Activated naive CD8-positive, alpha-beta T cell treated with anti-CD3 and anti-CD28 coated beads, Interleukin-2, amount 10 ng/mL, durations not matched to agents 7 days and 5 days (primary cell): ENCODE data around the gene ITGB3BP. TPM values are rescaled to one million over a fixed set of nuclear protein-coding genes. Genes with fewer than 3 reads are reported as not detected.
"Not testable (repeated sequence)": the region's sequence is repeated elsewhere in the genome, so short reads cannot be mapped to it uniquely, and the experiment has no call there.

ENCODE experiments used
- ATAC-seq: fragments of 150-1000 bp; cut with Tn5 transposase; one replicate; pipeline ENCODE4 v1.10.0; 2021; ENCODE audit warnings: low read depth, moderate library complexity
- POLR2A ChIA-PET: fragments of 350-600 bp; sonication (Branson Sonifier 250); formaldehyde crosslinking; loops from one replicate; lab custom pipeline; 2021; ENCODE audit warnings: antibody characterized with exemption; lab: Charles Lee
- DNase-seq: peaks from one replicate; pipeline ENCODE4 v3.0.0; 2021
- H3K27ac Mint-ChIP-seq: one replicate; pipeline ENCODE4 v1.8.0; 2022; ENCODE audit warnings: mild to moderate bottlenecking, mixed read lengths
- H3K27me3 Mint-ChIP-seq: one replicate; pipeline ENCODE4 v1.8.0; 2022; ENCODE audit warnings: mild to moderate bottlenecking, moderate library complexity, mixed read lengths
- H3K36me3 Mint-ChIP-seq: one replicate; pipeline ENCODE4 v1.8.0; 2021; ENCODE audit warnings: mild to moderate bottlenecking, mixed read lengths
- H3K4me1 Mint-ChIP-seq: one replicate; pipeline ENCODE4 v1.8.0; 2021; ENCODE audit warnings: mixed read lengths
- H3K4me3 Mint-ChIP-seq: one replicate; pipeline ENCODE4 v1.8.0; 2022; ENCODE audit warnings: mild to moderate bottlenecking, moderate library complexity, mixed read lengths
- H3K9me3 Mint-ChIP-seq: one replicate; pipeline ENCODE4 v1.8.0; 2021; ENCODE audit warnings: mixed read lengths
- total RNA-seq, 2 experiments: library from RNA; stranded (reverse); gene quantifications; one replicate each; pipeline ENCODE4 v1.2.3, GENCODE V29; 2021

Gene ITGB3BP
- total RNA-seq, 2 experiments from 2014 or later: 47.0 to 49.4 TPM

DNA sequence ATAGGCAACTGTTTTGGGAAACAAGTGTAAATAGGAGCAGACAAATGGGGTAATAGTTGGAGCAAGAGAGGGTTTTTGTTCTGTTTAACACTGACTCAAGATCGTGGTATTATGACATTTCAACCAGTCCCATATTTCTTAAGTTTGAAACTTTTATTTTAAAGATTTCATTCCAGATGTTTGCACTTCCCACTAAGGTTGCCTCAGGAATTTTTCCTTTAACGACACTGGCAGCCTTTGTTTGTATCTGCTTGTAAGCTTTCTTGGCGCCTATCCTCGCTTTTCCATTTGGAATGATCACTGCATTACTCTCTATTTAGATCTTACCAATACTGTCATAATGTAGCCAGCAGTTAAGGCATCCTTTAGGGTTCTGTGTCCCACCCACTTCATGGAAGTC is 87.9 kb downstream of the ITGB3BP start:
- ATAC-seq (no peak), DNase-seq (no peak)
- Mint-ChIP-seq H3K36me3 (peaks cover 26% of the 10 kb centered on the region), H3K27ac (no peak overlapping the region), H3K4me3 (no peak overlapping the region), H3K27me3 (no peaks in the 10 kb centered on the region), H3K9me3 (peaks cover 5% of the 10 kb centered on the region), H3K4me1 (peaks cover 4% of the 10 kb centered on the region)
- POLR2A ChIA-PET: no interaction called here

DNA sequence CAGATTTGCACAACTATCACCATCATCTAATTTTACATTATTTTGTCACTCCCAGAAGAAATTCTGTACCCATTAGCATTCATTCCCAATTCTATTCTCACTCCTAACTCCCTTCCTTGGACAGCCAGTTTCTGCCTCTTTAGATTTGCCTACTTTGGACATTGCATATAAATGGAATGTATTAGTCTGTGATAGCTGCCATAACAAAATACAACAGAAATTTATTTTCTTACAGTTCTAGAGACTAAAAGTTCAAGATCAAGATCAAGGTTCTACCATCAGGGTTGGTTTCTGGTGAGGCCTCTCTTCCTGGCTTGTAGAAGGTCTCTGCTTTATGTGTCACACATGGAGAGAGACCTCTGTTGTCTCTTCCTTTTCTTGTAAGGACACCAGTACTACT is 93.7 kb downstream of the ITGB3BP start:
- ATAC-seq (no peak), DNase-seq (no peak)
- POLR2A ChIA-PET: no interaction called here
- peaks cover 10% of the 10 kb centered on the region for H3K9me3 Mint-ChIP-seq
- H3K36me3 Mint-ChIP-seq: peaks cover 25% of the 10 kb centered on the region
- no peak overlapping the region for H3K4me3 Mint-ChIP-seq
- H3K4me1 Mint-ChIP-seq: no peaks in the 10 kb centered on the region
- H3K27me3 Mint-ChIP-seq: no peaks in the 10 kb centered on the region
- no peak overlapping the region for H3K27ac Mint-ChIP-seq

DNA sequence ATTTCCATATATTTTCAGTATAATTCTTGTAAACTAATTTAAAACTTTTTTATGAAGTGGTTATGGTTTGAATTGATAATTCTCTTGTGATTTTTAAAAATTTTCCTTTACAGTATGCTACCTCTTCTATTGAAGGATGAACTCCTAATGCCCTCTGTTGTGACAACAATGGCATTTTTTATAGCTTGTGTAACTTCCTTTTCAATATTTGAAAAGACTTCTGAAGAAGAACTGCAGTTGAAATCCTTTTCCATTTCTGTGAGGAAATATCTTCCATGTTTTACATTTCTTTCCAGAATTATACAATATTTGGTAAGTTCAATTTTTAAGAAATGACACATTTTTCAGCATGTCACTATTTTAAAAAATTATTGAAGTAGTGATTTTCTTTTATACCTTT is 94.2 kb downstream of the ITGB3BP start:
- DNase-seq (no peak), ATAC-seq (no peak)
- H3K36me3 Mint-ChIP-seq: peaks cover 25% of the 10 kb centered on the region
- no peak overlapping the region for H3K27ac Mint-ChIP-seq
- no peak overlapping the region for H3K4me3 Mint-ChIP-seq
- H3K4me1 Mint-ChIP-seq: no peaks in the 10 kb centered on the region
- H3K27me3 Mint-ChIP-seq: no peaks in the 10 kb centered on the region
- H3K9me3 Mint-ChIP-seq: peaks cover 10% of the 10 kb centered on the region
- POLR2A ChIA-PET: no interaction called here

DNA sequence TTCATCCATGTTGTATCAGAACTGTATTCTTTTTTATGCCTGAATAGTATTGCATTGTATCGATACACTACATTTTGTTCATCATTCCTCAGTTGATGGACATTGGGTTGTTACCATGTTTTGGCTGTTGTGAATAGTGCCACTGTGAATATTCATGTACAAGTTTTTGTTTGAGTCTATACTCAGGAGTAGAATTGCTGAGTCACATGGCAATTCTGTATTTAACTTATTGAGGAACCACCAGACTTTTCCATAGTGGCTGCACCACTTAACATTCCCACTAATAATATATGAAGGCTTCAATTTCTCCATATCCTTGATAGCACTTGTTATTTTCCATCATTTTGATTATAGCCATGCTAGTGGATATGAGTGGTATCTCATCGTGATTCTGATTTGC is 99.4 kb downstream of the ITGB3BP start:
- Mint-ChIP-seq H3K27ac (no peak overlapping the region), H3K4me1 (no peaks in the 10 kb centered on the region), H3K4me3 (no peak overlapping the region), H3K27me3 (no peaks in the 10 kb centered on the region), H3K9me3 (no peaks in the 10 kb centered on the region), H3K36me3 (peaks cover 18% of the 10 kb centered on the region)
- no peak for DNase-seq
- POLR2A ChIA-PET: no interaction called here
- ATAC-seq: no peak

DNA sequence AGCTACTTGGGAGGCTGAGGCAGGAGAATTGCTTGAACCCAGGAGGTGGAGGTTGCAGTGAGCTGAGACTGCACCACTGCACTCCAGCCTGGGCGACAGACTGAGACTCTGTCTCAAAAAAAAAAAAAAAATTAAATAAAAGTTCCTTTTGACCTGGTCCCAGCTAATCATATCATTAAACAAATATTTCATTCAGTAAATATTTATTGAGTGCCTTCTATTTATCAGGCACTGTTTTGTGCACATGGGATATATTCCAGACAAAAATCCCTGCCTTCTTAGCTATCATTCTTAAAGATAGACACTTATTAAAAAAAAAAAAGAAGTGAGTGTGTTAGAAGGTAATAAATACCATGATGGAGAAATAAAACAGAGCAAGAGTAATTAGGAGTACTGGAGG is 102.3 kb downstream of the ITGB3BP start:
- not testable (repeated sequence) for H3K4me1 Mint-ChIP-seq, ATAC-seq, H3K9me3 Mint-ChIP-seq, H3K27me3 Mint-ChIP-seq, H3K4me3 Mint-ChIP-seq, H3K27ac Mint-ChIP-seq, DNase-seq
- POLR2A ChIA-PET: interaction anchor here (1.0 kb wide), 1 partner anchor 13 kb away, joined by 4 read pairs; no protein-coding TSS in a partner anchor
- peaks cover 29% of the 10 kb centered on the region for H3K36me3 Mint-ChIP-seq

DNA sequence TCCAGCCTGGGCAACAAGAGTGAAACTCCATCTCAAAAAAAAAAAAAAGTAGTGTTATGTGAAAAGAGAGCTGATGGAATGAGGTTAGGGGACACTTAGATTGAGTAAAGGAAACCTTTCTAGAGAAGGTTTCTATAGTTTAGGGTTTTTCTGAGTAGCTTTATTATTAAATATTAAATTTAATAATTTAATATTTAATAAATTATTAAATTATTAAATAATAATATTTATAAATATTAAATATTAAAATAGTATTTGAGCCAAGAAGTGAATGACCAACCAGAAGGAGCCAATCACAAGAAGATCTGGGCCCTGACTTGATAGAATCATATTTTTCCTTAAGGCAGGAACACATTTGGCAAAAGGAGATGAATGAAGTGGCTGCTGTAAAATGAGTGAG is 104.9 kb downstream of the ITGB3BP start:
- Mint-ChIP-seq H3K4me3 (no peak overlapping the region), H3K27ac (no peak overlapping the region), H3K9me3 (no peaks in the 10 kb centered on the region), H3K4me1 (no peaks in the 10 kb centered on the region), H3K36me3 (peaks cover 33% of the 10 kb centered on the region), H3K27me3 (no peaks in the 10 kb centered on the region)
- no peak for DNase-seq
- no peak for ATAC-seq
- POLR2A ChIA-PET: no interaction called here

DNA sequence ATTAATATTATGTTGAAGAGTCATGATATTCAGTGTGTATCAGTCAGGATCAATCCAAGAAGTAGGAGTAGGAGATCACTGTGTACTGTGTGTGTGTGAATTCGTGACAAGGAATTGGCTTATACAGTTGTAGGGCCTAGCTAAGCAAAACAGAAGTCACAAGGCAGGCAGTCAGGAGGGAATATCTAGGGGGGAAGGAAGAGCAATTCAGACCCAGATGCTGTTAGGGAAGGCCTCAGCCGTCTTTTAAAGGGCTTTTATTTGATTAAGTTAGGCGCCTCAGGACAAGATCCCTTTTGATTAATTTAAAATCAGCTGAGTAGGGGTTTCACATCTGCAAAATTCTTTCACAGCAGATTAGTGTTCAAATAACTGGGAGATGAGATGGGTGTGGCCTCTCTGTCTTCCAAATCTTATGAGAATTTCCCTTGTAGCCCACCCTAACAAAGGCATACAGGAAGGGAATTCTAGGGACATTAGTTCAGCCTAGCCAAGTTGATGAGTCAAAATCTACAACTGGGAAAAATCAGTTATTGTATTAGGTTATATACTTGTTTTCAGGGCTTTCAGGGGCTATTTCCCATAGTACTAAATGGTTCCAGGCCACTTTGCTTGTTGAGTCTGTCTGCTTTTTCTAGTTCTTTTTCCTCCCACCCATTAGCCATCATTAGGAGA is 108.2 kb downstream of the ITGB3BP start:
- peaks cover 29% of the 10 kb centered on the region for H3K36me3 Mint-ChIP-seq
- no peaks in the 10 kb centered on the region for H3K4me1 Mint-ChIP-seq
- H3K27me3 Mint-ChIP-seq: no peaks in the 10 kb centered on the region
- no peak overlapping the region for H3K27ac Mint-ChIP-seq
- no peaks in the 10 kb centered on the region for H3K9me3 Mint-ChIP-seq
- ATAC-seq (no peak), DNase-seq (no peak)
- POLR2A ChIA-PET: no interaction called here
- no peak overlapping the region for H3K4me3 Mint-ChIP-seq

DNA sequence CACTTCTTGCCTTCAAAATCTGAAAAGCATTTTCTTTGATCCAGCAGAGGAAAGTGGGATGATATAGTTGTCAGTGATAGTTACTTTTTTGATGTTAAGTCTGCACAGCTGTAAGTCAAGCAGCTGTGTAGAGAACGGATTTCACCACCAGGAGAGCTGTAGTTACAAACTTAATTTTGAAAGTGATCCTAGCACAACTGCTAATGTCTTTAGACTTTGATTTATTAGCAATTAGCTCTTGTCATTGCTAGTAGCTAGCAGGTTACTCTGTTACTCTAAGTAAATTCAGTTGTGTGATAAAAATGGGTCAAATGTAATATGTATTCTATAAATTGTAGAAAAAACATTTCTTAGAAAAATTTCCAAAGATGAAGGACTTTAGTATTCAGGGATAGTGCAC is 109.6 kb downstream of the ITGB3BP start:
- ATAC-seq (no peak), DNase-seq (no peak)
- Mint-ChIP-seq H3K4me3 (no peak overlapping the region), H3K9me3 (no peaks in the 10 kb centered on the region), H3K27me3 (no peaks in the 10 kb centered on the region), H3K36me3 (peaks cover 21% of the 10 kb centered on the region), H3K4me1 (no peaks in the 10 kb centered on the region), H3K27ac (no peak overlapping the region)
- POLR2A ChIA-PET: no interaction called here

DNA sequence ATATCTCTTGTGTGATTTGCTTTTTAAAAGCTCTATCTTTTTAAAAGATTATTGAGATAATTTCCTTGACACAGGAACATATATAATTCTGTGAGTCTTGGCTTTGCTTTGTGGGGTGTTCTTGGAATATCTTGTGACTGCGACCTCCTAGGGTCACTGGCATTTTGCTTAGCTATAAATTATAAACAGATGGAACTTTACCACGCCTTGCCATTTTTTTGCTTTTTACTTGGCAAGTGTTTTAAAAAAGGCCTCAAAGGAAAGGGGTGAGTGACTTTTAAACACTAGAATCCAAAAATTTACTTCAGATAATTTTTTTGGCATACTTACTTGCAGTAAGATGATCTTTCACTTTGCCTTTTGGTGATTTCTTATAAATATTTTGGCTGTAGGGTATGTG is 112.0 kb downstream of the ITGB3BP start:
- Mint-ChIP-seq H3K36me3 (peaks cover 16% of the 10 kb centered on the region), H3K27ac (no peak overlapping the region), H3K4me3 (no peak overlapping the region), H3K27me3 (no peaks in the 10 kb centered on the region), H3K4me1 (no peaks in the 10 kb centered on the region), H3K9me3 (no peaks in the 10 kb centered on the region)
- POLR2A ChIA-PET: no interaction called here
- ATAC-seq (no peak), DNase-seq (no peak)

DNA sequence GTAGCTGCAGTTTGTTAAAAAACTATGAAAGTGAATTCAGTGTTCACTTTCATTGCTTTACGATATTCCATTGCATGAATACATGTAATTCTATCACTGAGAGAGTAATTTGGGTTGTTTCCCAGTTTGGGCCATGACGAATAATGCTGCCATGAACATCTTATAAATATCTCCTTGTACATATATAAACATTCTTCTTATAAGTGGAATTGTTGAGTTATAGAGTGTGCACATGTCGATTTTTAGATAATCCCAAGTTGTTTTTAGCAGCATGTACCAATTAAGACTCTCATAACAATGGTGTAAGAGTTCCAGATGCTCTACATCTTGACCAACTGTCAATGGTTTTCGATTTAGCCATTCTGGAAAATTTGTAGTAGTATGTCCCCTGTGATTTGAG is 114.7 kb downstream of the ITGB3BP start:
- peaks cover 21% of the 10 kb centered on the region for H3K36me3 Mint-ChIP-seq
- ATAC-seq (no peak), DNase-seq (no peak)
- no peak overlapping the region for H3K4me3 Mint-ChIP-seq
- H3K27ac Mint-ChIP-seq: no peak overlapping the region
- H3K9me3 Mint-ChIP-seq: no peaks in the 10 kb centered on the region
- POLR2A ChIA-PET: no interaction called here
- no peaks in the 10 kb centered on the region for H3K27me3 Mint-ChIP-seq
- peaks cover 1% of the 10 kb centered on the region for H3K4me1 Mint-ChIP-seq

DNA sequence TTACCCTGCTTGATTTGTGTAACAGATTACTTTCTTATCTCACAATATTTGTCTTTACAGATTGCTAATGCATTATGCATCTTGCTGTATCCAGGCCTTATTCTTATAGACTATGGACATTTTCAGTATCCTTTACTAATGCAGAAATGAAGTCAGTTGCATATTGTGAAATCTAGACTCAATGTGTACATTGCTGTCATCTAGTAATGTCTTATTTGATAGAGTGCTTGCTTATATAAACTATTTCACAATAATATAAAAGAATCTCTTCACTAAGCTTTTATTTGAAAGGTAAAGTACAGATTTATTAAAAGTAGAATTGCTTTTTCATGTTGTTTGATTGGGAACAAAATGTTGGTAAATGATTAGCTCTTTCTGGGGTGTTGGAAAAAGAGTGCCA is 116.0 kb downstream of the ITGB3BP start:
- POLR2A ChIA-PET: interaction anchor here (1.2 kb wide), 1 partner anchor 14 kb away, joined by 4 read pairs; no protein-coding TSS in a partner anchor
- H3K9me3 Mint-ChIP-seq: no peaks in the 10 kb centered on the region
- DNase-seq: no peak
- peaks cover 23% of the 10 kb centered on the region for H3K36me3 Mint-ChIP-seq
- H3K4me1 Mint-ChIP-seq: peaks cover 3% of the 10 kb centered on the region
- no peaks in the 10 kb centered on the region for H3K27me3 Mint-ChIP-seq
- H3K27ac Mint-ChIP-seq: no peak overlapping the region
- no peak overlapping the region for H3K4me3 Mint-ChIP-seq
- no peak for ATAC-seq

DNA sequence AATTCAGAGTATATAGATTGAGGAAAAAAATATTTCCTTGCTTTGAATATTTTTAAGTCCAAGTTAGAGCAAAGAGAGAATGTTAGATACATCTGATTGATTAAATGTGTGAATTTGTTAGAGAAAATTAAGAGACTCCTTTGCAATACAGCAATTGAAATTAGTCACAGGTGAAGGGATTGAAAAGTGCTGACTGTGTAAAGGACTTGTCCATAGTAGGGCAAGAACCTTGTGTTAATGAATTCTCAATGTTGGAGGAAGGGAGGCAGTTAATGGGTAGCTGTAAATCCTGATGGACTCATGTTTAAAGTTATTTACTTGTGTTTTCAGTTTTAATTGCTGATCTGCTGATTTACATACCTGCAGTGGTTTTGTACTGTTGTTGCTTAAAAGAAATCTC is 117.0 kb downstream of the ITGB3BP start:
- peaks cover 3% of the 10 kb centered on the region for H3K4me1 Mint-ChIP-seq
- no peaks in the 10 kb centered on the region for H3K9me3 Mint-ChIP-seq
- H3K4me3 Mint-ChIP-seq: no peak overlapping the region
- ATAC-seq (no peak), DNase-seq (no peak)
- H3K27me3 Mint-ChIP-seq: no peaks in the 10 kb centered on the region
- no peak overlapping the region for H3K27ac Mint-ChIP-seq
- POLR2A ChIA-PET: no interaction called here
- H3K36me3 Mint-ChIP-seq: peaks cover 19% of the 10 kb centered on the region

DNA sequence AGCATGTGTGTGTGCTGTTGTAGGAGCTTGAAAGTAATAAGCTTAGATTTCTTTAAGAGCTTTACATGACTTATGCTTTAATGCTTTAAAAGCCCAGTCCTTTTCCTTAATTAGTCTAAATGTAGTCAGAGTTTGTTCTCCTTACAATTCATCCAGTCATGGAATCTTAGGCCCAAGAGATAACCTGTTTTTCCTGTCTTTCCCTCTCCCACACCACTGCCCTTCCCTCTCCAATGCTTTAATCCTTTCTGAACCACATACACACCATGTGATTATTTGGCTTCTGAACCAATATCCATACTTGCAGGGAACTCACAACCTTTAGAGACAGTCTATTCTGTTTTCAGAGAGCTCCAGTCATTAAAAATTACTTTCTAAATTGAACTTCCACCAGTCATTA is 118.0 kb downstream of the ITGB3BP start:
- no peak for DNase-seq
- no peaks in the 10 kb centered on the region for H3K9me3 Mint-ChIP-seq
- no peak for ATAC-seq
- H3K27ac Mint-ChIP-seq: no peak overlapping the region
- POLR2A ChIA-PET: no interaction called here
- no peaks in the 10 kb centered on the region for H3K27me3 Mint-ChIP-seq
- no peak overlapping the region for H3K4me3 Mint-ChIP-seq
- H3K36me3 Mint-ChIP-seq: peaks cover 19% of the 10 kb centered on the region
- peaks cover 3% of the 10 kb centered on the region for H3K4me1 Mint-ChIP-seq

DNA sequence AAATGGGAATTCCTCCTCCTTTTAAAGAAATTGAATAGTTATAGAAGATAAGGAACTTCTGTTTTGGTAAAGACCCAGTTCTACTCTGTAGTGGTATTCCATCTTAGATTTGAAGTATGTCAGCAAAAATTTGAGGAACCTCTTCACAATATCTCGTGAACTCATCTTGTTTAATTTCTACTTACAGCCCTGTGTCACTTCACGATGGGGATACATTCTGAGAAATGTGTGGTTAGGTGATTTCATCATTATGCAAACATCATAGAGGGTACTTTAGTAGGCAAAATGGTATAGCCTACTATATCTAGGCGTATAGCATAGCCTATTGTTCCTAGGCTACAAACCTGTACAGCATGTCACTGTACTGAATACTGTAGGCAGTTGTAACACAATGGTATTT is 119.6 kb downstream of the ITGB3BP start:
- ATAC-seq: no peak
- H3K9me3 Mint-ChIP-seq: no peaks in the 10 kb centered on the region
- H3K36me3 Mint-ChIP-seq: peaks cover 23% of the 10 kb centered on the region
- H3K4me3 Mint-ChIP-seq: no peak overlapping the region
- POLR2A ChIA-PET: no interaction called here
- no peak overlapping the region for H3K27ac Mint-ChIP-seq
- H3K4me1 Mint-ChIP-seq: peaks cover 3% of the 10 kb centered on the region
- no peak for DNase-seq
- no peaks in the 10 kb centered on the region for H3K27me3 Mint-ChIP-seq
